Measurements from ENCODE around the gene MRAS. TPM values are rescaled to one million over a fixed set of nuclear protein-coding genes. Genes with fewer than 3 reads are reported as not detected.

The MRAS gene
- polyA plus RNA-seq, 1 of the 3 experiments (the other 2 are of a cell fraction) = 25.0 TPM

GRCh38 chr3:138303474-138303873 is 44.9 kb upstream of the MRAS start:
- Histone ChIP-seq H3K27me3 (ENCODE audit: insufficient read depth) (no peaks in the 10 kb centered on the region), H3K9me3 (no peaks in the 10 kb centered on the region), H4K20me1 (ENCODE audit: insufficient read depth) (no peaks in the 10 kb centered on the region), H3K4me3 (ENCODE audit: low read depth in 2 of 2, low read length in 1 of 2) (no peak overlapping the region), H3K36me3 (replicated peaks in 1 of 2; ENCODE audit: control insufficient read depth in 1 of 2, insufficient read depth in 2 of 2, low read length in 1 of 2) (peaks cover 0 to 6% of the 10 kb centered on the region in 2 experiments), H3K27ac (ENCODE audit: low read depth in 2 of 2, low read length in 1 of 2) (no peak overlapping the region), H3K4me1 (ENCODE audit: control insufficient read depth in 1 of 2, insufficient read depth in 2 of 2, low read depth in 1 of 2, low read length in 1 of 2) (no peaks in the 10 kb centered on the region; a peak in 1 of 4 replicates), H3K9me2 (no peaks in the 10 kb centered on the region), H3K79me2 (ENCODE audit: insufficient read depth) (no peaks in the 10 kb centered on the region), H2AFZ (ENCODE audit: low read depth) (no peak overlapping the region), H3K9ac (no peak overlapping the region), H3F3A (replicated peaks; ENCODE audit: insufficient read depth) (no peaks in the 10 kb centered on the region), H3K4me2 (no peak overlapping the region)
- TF ChIP-seq SMC3 (IDR thresholded peaks at IDR 0.05; ENCODE audit: low read depth, low read length) = no peak
- no peak for TF ChIP-seq SIN3A (IDR thresholded peaks at IDR 0.05; ENCODE audit: borderline replicate concordance, low read depth, low read length)
- no peak for DNase-seq
- ChIA-PET CTCF (interaction anchor here (1.5 kb wide), 1 partner anchor 13 kb away, joined by 4 read pairs; no protein-coding TSS in a partner anchor), POLR2A (no interaction called here)
- 91% methylated on average over 6 of the region's 6 CpGs for WGBS (ENCODE audit: low lambda C conversion rate)

DNA sequence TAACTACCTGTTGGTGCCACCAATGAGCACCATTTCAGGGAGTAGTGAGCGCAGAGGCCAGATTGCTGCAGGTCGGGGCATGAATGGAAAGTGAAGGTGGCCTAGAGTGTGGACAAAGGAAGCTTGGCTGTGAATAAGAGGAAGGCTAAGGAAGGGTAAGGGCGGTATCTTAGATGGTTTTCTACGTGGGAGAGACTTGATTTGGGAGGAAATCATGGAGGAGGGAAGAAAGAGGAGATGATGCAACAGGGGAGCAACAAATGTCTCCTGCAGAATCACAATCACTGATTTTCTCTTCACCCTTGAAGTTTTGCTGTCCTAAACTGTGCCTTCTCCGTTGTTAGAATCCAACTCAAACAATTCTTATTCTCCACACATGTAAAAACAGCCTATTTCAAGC is 40.5 kb upstream of the MRAS start:
- DNase-seq = no peak
- Histone ChIP-seq H3K9me3 (0 out of 2 replicates have a peak, but pooled peaks cover 3% of the 10 kb centered on the region), H3K4me1 (ENCODE audit: control insufficient read depth in 1 of 2, insufficient read depth in 2 of 2, low read depth in 1 of 2, low read length in 1 of 2) (no peaks in the 10 kb centered on the region; a peak in 1 of 4 replicates), H3K9ac (no peak overlapping the region), H3K4me2 (no peak overlapping the region), H3K9me2 (no peaks in the 10 kb centered on the region), H3F3A (replicated peaks; ENCODE audit: insufficient read depth) (no peaks in the 10 kb centered on the region), H4K20me1 (ENCODE audit: insufficient read depth) (no peaks in the 10 kb centered on the region), H3K36me3 (replicated peaks in 1 of 2; ENCODE audit: control insufficient read depth in 1 of 2, insufficient read depth in 2 of 2, low read length in 1 of 2) (no peaks in the 10 kb centered on the region), H2AFZ (ENCODE audit: low read depth) (no peak overlapping the region), H3K4me3 (ENCODE audit: low read depth in 2 of 2, low read length in 1 of 2) (no peak overlapping the region), H3K27ac (ENCODE audit: low read depth in 2 of 2, low read length in 1 of 2) (no peak overlapping the region), H3K27me3 (ENCODE audit: insufficient read depth) (no peaks in the 10 kb centered on the region), H3K79me2 (ENCODE audit: insufficient read depth) (no peaks in the 10 kb centered on the region)
- 45% methylated on average over 5 of the region's 5 CpGs for WGBS (ENCODE audit: low lambda C conversion rate)
- TF ChIP-seq RAD21 (IDR thresholded peaks at IDR 0.05; ENCODE audit: low read length) (no peak), EZH2phosphoT487 (IDR thresholded peaks at IDR 0.05; ENCODE audit: borderline replicate concordance, low read depth) (no peak), USF1 (IDR thresholded peaks at IDR 0.05; ENCODE audit: borderline replicate concordance, low read depth) (no peak), MXI1 (IDR thresholded peaks at IDR 0.05; ENCODE audit: low read depth, low read length) (no peak), RCOR1 (IDR thresholded peaks at IDR 0.05; ENCODE audit: low read length) (no peak), USF2 (IDR thresholded peaks at IDR 0.05; ENCODE audit: borderline replicate concordance, low read depth, low read length) (no peak), EP300 (IDR thresholded peaks at IDR 0.05; ENCODE audit: borderline replicate concordance in 1 of 2, low read depth in 1 of 2, low read length in 1 of 2) (no peak), YY1 (IDR thresholded peaks at IDR 0.05; ENCODE audit: low read depth) (no peak)
- POLR2A ChIA-PET = no interaction called here
- CTCF ChIA-PET = no interaction called here

DNA sequence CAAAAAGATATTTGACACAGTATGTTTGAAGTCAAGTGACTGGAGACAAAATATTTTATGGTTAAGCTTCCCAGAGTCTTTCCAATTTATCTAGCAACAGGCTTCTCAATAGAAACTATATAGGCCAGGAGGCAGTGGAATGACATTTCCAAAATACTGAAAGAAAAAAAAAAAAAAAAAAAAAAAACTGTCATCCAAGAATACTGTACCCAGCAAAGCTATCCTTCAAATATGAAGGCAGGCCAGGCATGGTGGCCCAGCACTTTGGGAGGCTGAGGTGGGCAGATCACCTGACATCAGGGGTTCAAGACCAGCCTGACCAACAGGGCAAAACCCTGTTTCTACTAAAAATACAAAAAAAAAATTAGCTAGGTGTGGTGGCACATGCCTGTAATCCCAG is 39.6 kb upstream of the MRAS start:
- H3K27me3 ChIP-seq (ENCODE audit: insufficient read depth) = no peaks in the 10 kb centered on the region
- no peaks in the 10 kb centered on the region for H3K4me1 ChIP-seq (ENCODE audit: control insufficient read depth in 1 of 2, insufficient read depth in 2 of 2, low read depth in 1 of 2, low read length in 1 of 2)
- H3K36me3 ChIP-seq (replicated peaks in 1 of 2; ENCODE audit: control insufficient read depth in 1 of 2, insufficient read depth in 2 of 2, low read length in 1 of 2) = no peaks in the 10 kb centered on the region
- no peak overlapping the region for H3K4me3 ChIP-seq (ENCODE audit: low read depth in 2 of 2, low read length in 1 of 2)
- H3F3A ChIP-seq (replicated peaks; ENCODE audit: insufficient read depth) = no peaks in the 10 kb centered on the region
- H3K4me2 ChIP-seq = no peak overlapping the region
- H4K20me1 ChIP-seq (ENCODE audit: insufficient read depth) = no peaks in the 10 kb centered on the region
- H3K9me3 ChIP-seq = 0 out of 2 replicates have a peak, but pooled peaks cover 3% of the 10 kb centered on the region
- no peak overlapping the region for H3K9ac ChIP-seq
- TF ChIP-seq TAF1 (IDR thresholded peaks at IDR 0.05; ENCODE audit: borderline replicate concordance, low read depth, low read length) (no peak), NRF1 (IDR thresholded peaks at IDR 0.05; ENCODE audit: low read depth, low read length) (no peak), RXRA (IDR thresholded peaks at IDR 0.05; ENCODE audit: borderline replicate concordance, low read depth) (no peak), TEAD4 (IDR thresholded peaks at IDR 0.05; ENCODE audit: borderline replicate concordance, insufficient read depth) (no peak), USF2 (IDR thresholded peaks at IDR 0.05; ENCODE audit: borderline replicate concordance, low read depth, low read length) (no peak), RFX5 (IDR thresholded peaks at IDR 0.05; ENCODE audit: low read length) (no peak), SIN3A (IDR thresholded peaks at IDR 0.05; ENCODE audit: borderline replicate concordance, low read depth, low read length) (no peak), RCOR1 (IDR thresholded peaks at IDR 0.05; ENCODE audit: low read length) (no peak), CHD2 (IDR thresholded peaks at IDR 0.05; ENCODE audit: low read length, partially characterized antibody) (no peak), USF1 (IDR thresholded peaks at IDR 0.05; ENCODE audit: borderline replicate concordance, low read depth) (no peak), FOXJ3 (CRISPR knock-in tag; IDR thresholded peaks at IDR 0.05) (no peak), POLR2AphosphoS5 (IDR thresholded peaks at IDR 0.05; ENCODE audit: low read depth, low read length) (no peak), TCF12 (IDR thresholded peaks at IDR 0.05) (no peak)
- no peak for DNase-seq
- CTCF ChIA-PET = no interaction called here
- no peak overlapping the region for H3K27ac ChIP-seq (ENCODE audit: low read depth in 2 of 2, low read length in 1 of 2)
- H3K9me2 ChIP-seq = no peaks in the 10 kb centered on the region
- H3K79me2 ChIP-seq (ENCODE audit: insufficient read depth) = no peaks in the 10 kb centered on the region
- POLR2A ChIA-PET = no interaction called here
- no peak overlapping the region for H2AFZ ChIP-seq (ENCODE audit: low read depth)

Data from SK-N-SH (cell line).